GM10266 (cell line): ENCODE data around the gene CHST15.

ENCODE experiments used
- DNase-seq: peaks from one replicate; pipeline ENCODE4 v3.0.0; 2012; ENCODE audit errors: extremely low spot score
- TF ChIP-seq, protein P1 (sequence below): IDR thresholded peaks from 2 replicates; pipeline ENCODE4 v1.5.1; 2012; ENCODE audit warnings: mild to moderate bottlenecking, low read depth; ENCODE audit not compliant: control insufficient read depth, insufficient read depth; ENCODE audit errors: missing control alignments

Gene CHST15

DNA sequence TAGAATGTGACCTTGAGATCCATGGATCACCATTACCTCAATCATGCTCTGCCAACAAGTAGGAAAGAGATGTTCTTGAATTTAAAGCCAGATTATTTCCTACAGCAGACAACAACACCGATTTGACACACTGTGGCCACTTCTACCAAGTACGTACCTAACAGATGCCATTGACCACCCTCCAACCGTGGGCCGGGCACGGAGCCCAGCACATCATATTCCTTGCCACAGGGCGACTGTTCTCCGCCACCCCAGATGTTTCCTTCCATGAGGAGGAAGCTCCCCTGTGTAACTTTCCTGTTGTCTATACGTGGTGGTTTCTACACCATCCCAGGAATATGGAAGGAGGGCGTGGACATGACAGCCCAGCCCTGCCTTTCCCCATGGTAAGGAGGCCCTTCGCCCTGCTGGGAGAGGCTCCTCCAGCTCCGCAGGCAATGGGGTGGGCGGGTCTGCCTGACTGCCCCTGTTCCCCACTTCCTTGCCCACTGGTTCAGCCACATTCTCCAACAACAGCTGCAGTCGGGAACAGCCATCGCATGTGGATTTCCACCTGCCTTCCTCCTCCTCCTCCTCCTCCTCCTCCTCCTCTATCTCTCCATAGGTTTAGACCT, 7.2 kb downstream of the CHST15 start:
- no peak for DNase-seq
- TF ChIP-seq, protein P1, sequence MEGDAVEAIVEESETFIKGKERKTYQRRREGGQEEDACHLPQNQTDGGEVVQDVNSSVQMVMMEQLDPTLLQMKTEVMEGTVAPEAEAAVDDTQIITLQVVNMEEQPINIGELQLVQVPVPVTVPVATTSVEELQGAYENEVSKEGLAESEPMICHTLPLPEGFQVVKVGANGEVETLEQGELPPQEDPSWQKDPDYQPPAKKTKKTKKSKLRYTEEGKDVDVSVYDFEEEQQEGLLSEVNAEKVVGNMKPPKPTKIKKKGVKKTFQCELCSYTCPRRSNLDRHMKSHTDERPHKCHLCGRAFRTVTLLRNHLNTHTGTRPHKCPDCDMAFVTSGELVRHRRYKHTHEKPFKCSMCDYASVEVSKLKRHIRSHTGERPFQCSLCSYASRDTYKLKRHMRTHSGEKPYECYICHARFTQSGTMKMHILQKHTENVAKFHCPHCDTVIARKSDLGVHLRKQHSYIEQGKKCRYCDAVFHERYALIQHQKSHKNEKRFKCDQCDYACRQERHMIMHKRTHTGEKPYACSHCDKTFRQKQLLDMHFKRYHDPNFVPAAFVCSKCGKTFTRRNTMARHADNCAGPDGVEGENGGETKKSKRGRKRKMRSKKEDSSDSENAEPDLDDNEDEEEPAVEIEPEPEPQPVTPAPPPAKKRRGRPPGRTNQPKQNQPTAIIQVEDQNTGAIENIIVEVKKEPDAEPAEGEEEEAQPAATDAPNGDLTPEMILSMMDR = no peak

DNA sequence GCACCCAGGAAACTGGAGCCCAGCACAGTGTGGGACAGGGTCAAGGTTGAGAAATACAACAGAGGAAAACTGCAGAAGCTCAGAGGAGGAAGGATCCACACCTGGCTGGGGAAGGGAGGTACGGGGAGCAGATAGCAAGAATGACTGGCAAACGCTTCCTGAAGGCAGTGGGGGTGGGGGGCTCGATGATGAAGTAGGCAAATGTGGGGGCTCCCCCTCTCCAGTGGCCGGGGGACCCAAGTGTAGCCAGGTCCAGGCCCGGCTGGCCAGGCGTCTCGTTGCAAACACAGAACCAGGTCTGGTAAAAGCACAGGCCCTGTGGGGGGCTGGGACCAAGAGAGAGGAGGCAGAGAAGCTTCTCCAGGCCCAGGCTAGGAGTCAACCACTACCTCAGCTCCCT, 7.7 kb downstream of the CHST15 start:
- TF ChIP-seq, protein P1 = no peak
- no peak for DNase-seq

GRCh38 chr10:124084708-124085107, 8.7 kb downstream of the CHST15 start:
- no peak for DNase-seq
- TF ChIP-seq, protein P1 = no peak

DNA sequence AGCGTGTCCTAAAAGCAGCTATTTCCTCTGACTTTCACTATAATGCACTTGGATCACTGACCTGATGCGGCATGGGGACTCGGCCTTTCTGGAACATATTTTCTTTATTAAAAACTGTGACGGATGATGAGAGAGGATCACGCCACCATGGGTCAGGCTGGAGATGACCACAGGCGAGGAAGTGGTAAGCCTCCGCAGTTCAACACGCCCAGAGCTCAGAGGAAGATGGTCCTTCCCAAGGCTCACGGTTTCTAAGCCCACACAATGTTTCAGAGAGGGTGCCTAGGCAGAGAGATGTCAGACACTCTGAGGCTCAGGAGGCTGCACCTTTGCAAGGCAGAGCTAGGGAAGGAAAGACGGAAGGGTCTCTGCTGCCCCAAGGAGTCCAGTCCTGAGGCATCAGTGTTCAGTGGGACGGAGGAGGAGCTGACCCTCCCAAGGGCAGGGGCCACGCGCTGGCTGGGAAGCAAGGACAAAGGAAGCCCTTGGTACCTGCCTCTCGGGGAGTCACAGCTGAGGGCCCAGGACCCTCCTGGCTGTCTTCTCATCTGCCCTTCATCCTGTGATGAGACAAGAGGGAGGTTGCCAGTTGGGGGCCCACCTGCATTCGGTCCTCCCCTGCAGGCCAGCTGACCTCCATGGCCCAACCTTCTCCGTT, 9.5 kb downstream of the CHST15 start:
- no peak for DNase-seq
- TF ChIP-seq, protein P1 = no peak

GRCh38 chr10:124083047-124083739, 10.2 kb downstream of the CHST15 start:
- no peak for DNase-seq
- TF ChIP-seq, protein P1 = no peak

GRCh38 chr10:124082555-124082954, 10.8 kb downstream of the CHST15 start:
- TF ChIP-seq, protein P1 = no peak
- no peak for DNase-seq
